GM06990 (cell line): ENCODE results near the gene AHNAK.
A peak's percentile ranks its signal among the peaks of the same experiment; 100 is the strongest.

Experiments used
- DNase-seq: peaks from one replicate; pipeline ENCODE4 v3.0.0-alpha.2; 2011; ENCODE audit not compliant: insufficient read length; ENCODE audit errors: extremely low read depth
- H3K27me3 ChIP-seq: replicated peaks from 2 replicates; pipeline ENCODE4 v1.6.0; 2011; ENCODE audit warnings: low read length; ENCODE audit not compliant: control insufficient read depth, insufficient read depth
- H3K36me3 ChIP-seq: 2 replicates; pipeline ENCODE4 v1.5.1; 2011; ENCODE audit warnings: low read length; ENCODE audit not compliant: control insufficient read depth, insufficient read depth
- H3K4me3 ChIP-seq: replicated peaks from 2 replicates; pipeline ENCODE4 v1.5.1; 2011; ENCODE audit warnings: low read depth, mild to moderate bottlenecking, control low read depth, low read length
- TF ChIP-seq, protein P1 (sequence below): IDR thresholded peaks from 2 replicates; pipeline ENCODE4 v1.5.1; 2011; ENCODE audit warnings: low read length, control low read depth, mild to moderate bottlenecking, inconsistent platforms; ENCODE audit not compliant: insufficient read depth, poor library complexity, severe bottlenecking

AHNAK gene

GRCh38 chr11:62446091-62446490 lies 100.5 kb downstream of the AHNAK start:
- Histone ChIP-seq H3K27me3 (no peaks in the 10 kb centered on the region; the same call in 1 of the 2 replicates), H3K36me3 (no peaks in the 10 kb centered on the region), H3K4me3 (no peak overlapping the region)
- no peak for DNase-seq
- TF ChIP-seq, protein P1, sequence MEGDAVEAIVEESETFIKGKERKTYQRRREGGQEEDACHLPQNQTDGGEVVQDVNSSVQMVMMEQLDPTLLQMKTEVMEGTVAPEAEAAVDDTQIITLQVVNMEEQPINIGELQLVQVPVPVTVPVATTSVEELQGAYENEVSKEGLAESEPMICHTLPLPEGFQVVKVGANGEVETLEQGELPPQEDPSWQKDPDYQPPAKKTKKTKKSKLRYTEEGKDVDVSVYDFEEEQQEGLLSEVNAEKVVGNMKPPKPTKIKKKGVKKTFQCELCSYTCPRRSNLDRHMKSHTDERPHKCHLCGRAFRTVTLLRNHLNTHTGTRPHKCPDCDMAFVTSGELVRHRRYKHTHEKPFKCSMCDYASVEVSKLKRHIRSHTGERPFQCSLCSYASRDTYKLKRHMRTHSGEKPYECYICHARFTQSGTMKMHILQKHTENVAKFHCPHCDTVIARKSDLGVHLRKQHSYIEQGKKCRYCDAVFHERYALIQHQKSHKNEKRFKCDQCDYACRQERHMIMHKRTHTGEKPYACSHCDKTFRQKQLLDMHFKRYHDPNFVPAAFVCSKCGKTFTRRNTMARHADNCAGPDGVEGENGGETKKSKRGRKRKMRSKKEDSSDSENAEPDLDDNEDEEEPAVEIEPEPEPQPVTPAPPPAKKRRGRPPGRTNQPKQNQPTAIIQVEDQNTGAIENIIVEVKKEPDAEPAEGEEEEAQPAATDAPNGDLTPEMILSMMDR, result no peak

GRCh38 chr11:62445314-62445740 lies 101.3 kb downstream of the AHNAK start:
- H3K27me3 ChIP-seq, result no peaks in the 10 kb centered on the region; the same call in 1 of the 2 replicates
- H3K4me3 ChIP-seq, result no peak overlapping the region
- H3K36me3 ChIP-seq, result no peaks in the 10 kb centered on the region
- TF ChIP-seq, protein P1, result no peak
- DNase-seq, result no peak

GRCh38 chr11:62444835-62445234 lies 101.8 kb downstream of the AHNAK start:
- TF ChIP-seq, protein P1, result no peak
- Histone ChIP-seq H3K36me3 (no peaks in the 10 kb centered on the region), H3K4me3 (peak overlapping the region; percentile 55), H3K27me3 (no peaks in the 10 kb centered on the region; the same call in 1 of the 2 replicates)
- DNase-seq, result no peak

GRCh38 chr11:62444236-62444833 lies 102.3 kb downstream of the AHNAK start:
- TF ChIP-seq, protein P1, result no peak
- Histone ChIP-seq H3K27me3 (no peaks in the 10 kb centered on the region; the same call in 1 of the 2 replicates), H3K4me3 (peak overlapping the region; percentile 55), H3K36me3 (no peaks in the 10 kb centered on the region)
- DNase-seq, result peak; percentile 20

DNA sequence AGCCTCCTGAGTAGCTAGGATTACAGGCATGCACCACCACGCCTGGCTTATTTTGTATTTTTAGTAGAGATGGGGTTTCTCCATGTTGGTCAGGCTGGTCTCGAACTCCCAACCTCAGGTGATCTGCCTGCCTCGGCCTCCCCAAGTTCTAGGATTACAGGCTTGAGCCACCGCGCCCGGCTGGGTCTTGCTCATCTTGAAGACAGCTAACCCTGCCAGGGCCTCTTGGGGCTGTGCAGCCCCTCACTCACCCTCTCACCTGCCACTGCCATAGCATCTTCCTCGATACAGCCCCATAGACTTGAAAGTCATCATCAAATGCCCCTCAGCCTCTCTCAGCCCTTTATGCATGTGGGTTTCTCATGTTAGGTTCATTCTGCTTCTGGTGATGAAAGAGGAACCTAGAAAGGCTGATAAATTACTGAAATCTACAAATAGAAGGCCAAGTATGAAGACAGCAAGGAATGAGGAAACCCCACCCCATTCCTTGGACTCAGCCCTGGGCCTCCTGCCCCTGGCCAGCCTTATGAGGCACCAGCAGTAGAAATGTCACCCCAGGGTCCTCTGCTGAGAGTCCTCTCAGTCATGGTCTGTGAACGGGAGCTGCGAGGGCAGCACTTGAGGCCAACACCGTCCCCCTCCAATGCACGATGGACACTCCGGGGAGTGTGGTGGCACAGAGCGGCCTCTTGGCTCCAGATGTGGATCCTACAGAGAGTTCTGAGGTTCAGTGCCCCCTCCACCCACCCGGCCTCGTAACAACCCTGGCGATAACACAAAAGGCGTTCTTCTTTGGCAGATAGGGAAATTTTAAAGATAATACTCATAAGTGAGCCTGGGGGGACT lies 103.0 kb downstream of the AHNAK start:
- TF ChIP-seq, protein P1, result no peak
- DNase-seq, result no peak
- no peak overlapping the region for H3K4me3 ChIP-seq
- no peaks in the 10 kb centered on the region for H3K36me3 ChIP-seq
- no peaks in the 10 kb centered on the region; the same call in 1 of the 2 replicates for H3K27me3 ChIP-seq
